ENCODE data around the gene GALK1. TPM values are rescaled to one million over a fixed set of nuclear protein-coding genes. Genes with fewer than 3 reads are reported as not detected.

GALK1 gene
- total and polyA plus RNA-seq, 9 of the 15 experiments (the other 6 are each of a cell fraction or from before 2014, with no cell fraction given) = 0.45 to 51.6 (median 17.4) TPM

DNA sequence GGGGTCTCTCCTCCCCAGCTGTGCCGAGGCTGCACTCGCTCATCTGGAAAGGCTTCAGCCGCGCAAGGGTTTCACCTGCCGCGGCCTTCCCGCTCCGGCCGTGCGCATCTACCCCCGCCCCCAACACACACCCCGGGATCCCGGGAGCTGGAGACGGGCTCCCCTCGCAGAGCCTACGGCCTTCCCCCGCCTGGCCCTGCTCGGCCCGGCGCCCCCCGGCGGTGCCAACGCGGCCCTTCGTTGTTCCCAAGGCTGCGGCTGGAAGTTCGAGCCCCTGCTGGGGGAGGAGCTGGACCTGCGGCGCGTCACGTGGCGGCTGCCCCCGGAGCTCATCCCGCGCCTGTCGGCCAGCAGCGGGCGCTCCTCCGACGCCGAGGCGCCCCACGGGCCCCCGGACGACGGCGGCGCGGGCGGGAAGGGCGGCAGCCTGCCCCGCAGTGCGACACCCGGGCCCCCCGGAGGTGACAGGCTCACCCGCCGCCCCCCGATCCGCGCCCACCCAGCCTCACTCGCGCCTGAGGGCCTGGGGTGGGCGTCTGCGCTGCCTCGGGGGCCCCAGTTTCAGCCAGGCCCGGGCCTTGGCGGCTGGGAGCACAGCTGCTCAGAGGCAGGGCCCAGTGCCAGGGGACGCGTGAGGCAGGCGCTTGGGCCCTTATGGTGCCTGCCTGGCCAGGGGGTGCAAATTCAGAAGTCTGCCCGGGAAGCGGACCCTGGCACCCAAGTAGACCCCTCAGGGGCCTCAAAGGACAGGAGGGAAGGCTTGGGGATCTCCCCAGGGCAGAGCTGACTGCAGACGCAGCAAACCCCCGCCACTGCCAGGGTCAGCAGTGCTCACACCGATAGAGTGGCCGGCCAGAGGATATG, 11.2 kb downstream of the GALK1 start (continued):
- TF ChIP-seq HNRNPK (IDR thresholded peaks at IDR 0.05; ENCODE audit: low read depth, low read length, poor library complexity, severe bottlenecking) (no peak), PHF20 (IDR thresholded peaks at IDR 0.05; ENCODE audit: partially characterized antibody) (peak; percentile 77), SMAD2 (IDR thresholded peaks at IDR 0.05; ENCODE audit: low read depth, low read length) (no peak), FOXJ3 (CRISPR knock-in tag; IDR thresholded peaks at IDR 0.05) (no peak), TOE1 (IDR thresholded peaks at IDR 0.05; ENCODE audit: borderline replicate concordance) (peak; percentile 72; the same call in 1 of the 2 replicates), TOE1 (CRISPR knock-in tag; IDR thresholded peaks at IDR 0.05; ENCODE audit: borderline replicate concordance, low read depth) (no peak), ZNF75A (CRISPR knock-in tag; IDR thresholded peaks at IDR 0.05) (no peak), DACH1 (IDR thresholded peaks at IDR 0.05; ENCODE audit: partially characterized antibody) (no peak), PHTF2 (CRISPR knock-in tag; IDR thresholded peaks at IDR 0.05) (no peak)
- TF ChIP-seq, protein P1, sequence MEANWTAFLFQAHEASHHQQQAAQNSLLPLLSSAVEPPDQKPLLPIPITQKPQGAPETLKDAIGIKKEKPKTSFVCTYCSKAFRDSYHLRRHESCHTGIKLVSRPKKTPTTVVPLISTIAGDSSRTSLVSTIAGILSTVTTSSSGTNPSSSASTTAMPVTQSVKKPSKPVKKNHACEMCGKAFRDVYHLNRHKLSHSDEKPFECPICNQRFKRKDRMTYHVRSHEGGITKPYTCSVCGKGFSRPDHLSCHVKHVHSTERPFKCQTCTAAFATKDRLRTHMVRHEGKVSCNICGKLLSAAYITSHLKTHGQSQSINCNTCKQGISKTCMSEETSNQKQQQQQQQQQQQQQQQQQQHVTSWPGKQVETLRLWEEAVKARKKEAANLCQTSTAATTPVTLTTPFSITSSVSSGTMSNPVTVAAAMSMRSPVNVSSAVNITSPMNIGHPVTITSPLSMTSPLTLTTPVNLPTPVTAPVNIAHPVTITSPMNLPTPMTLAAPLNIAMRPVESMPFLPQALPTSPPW (CRISPR knock-in tag; IDR thresholded peaks at IDR 0.05) = peak; percentile 74
- TF ChIP-seq, protein P2, sequence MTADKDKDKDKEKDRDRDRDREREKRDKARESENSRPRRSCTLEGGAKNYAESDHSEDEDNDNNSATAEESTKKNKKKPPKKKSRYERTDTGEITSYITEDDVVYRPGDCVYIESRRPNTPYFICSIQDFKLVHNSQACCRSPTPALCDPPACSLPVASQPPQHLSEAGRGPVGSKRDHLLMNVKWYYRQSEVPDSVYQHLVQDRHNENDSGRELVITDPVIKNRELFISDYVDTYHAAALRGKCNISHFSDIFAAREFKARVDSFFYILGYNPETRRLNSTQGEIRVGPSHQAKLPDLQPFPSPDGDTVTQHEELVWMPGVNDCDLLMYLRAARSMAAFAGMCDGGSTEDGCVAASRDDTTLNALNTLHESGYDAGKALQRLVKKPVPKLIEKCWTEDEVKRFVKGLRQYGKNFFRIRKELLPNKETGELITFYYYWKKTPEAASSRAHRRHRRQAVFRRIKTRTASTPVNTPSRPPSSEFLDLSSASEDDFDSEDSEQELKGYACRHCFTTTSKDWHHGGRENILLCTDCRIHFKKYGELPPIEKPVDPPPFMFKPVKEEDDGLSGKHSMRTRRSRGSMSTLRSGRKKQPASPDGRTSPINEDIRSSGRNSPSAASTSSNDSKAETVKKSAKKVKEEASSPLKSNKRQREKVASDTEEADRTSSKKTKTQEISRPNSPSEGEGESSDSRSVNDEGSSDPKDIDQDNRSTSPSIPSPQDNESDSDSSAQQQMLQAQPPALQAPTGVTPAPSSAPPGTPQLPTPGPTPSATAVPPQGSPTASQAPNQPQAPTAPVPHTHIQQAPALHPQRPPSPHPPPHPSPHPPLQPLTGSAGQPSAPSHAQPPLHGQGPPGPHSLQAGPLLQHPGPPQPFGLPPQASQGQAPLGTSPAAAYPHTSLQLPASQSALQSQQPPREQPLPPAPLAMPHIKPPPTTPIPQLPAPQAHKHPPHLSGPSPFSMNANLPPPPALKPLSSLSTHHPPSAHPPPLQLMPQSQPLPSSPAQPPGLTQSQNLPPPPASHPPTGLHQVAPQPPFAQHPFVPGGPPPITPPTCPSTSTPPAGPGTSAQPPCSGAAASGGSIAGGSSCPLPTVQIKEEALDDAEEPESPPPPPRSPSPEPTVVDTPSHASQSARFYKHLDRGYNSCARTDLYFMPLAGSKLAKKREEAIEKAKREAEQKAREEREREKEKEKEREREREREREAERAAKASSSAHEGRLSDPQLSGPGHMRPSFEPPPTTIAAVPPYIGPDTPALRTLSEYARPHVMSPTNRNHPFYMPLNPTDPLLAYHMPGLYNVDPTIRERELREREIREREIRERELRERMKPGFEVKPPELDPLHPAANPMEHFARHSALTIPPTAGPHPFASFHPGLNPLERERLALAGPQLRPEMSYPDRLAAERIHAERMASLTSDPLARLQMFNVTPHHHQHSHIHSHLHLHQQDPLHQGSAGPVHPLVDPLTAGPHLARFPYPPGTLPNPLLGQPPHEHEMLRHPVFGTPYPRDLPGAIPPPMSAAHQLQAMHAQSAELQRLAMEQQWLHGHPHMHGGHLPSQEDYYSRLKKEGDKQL (CRISPR knock-in tag; IDR thresholded peaks at IDR 0.05; ENCODE audit: borderline replicate concordance) = no peak

All from K562 (cell line).